GM13976 (cell line): ENCODE data around the gene RELL1.

Experiments
- DNase-seq: peaks from one replicate; pipeline ENCODE4 v3.0.0; 2012; ENCODE audit warnings: low spot score
- CTCF ChIP-seq: IDR thresholded peaks from 2 replicates; pipeline ENCODE4 v1.5.1; 2012; ENCODE audit warnings: borderline replicate concordance, mild to moderate bottlenecking; ENCODE audit not compliant: insufficient read depth; ENCODE audit errors: extremely low read depth, missing control alignments, control extremely low read depth
- in situ Hi-C: fragments of 300-500 bp; cut with MboI; formaldehyde crosslinking; loops from one replicate; pipeline ENCODE4 v1.12.0; 2022; ENCODE audit warnings: low sequenced_read_pairs, mixed read lengths, inconsistent platforms; ENCODE audit not compliant: unreplicated experiment

RELL1 gene

GRCh38 chr4:37595875-37596680 lies 90.1 kb downstream of the RELL1 start:
- in situ Hi-C loops = loop anchor here (10.0 kb wide), 1 partner anchor 439 kb away; no protein-coding TSS in a partner anchor
- DNase-seq = no peak
- no peak for TF ChIP-seq CTCF

GRCh38 chr4:37594099-37594498 lies 92.1 kb downstream of the RELL1 start:
- no peak for TF ChIP-seq CTCF
- no peak for DNase-seq
- in situ Hi-C loops = loop anchor here (10.0 kb wide), 1 partner anchor 441 kb away; no protein-coding TSS in a partner anchor

GRCh38 chr4:37591349-37591748 lies 94.8 kb downstream of the RELL1 start:
- no peak for TF ChIP-seq CTCF
- in situ Hi-C loops = loop anchor here (10.0 kb wide), 1 partner anchor 443 kb away; no protein-coding TSS in a partner anchor
- no peak for DNase-seq

- in situ Hi-C loops = loop anchor here (10.0 kb wide), 1 partner anchor 445 kb away; no protein-coding TSS in a partner anchor
- no peak for DNase-seq
- TF ChIP-seq CTCF = no peak
Measured at GRCh38 chr4:37590016-37590415, 96.2 kb downstream of the RELL1 start.

- in situ Hi-C loops = no loop called here
- no peak for DNase-seq
- no peak for TF ChIP-seq CTCF
Measured at GRCh38 chr4:37588150-37588549, 98.0 kb downstream of the RELL1 start.

- no peak for DNase-seq
- no peak for TF ChIP-seq CTCF
- in situ Hi-C loops = no loop called here
Measured at GRCh38 chr4:37586194-37586593, 100.0 kb downstream of the RELL1 start.
